ENCODE results near the gene ATP6V0D1. TPM values are rescaled to one million over a fixed set of nuclear protein-coding genes. Genes with fewer than 3 reads are reported as not detected.

ATP6V0D1 gene
- total RNA-seq, 2 donors from 2014 or later = 53.7 to 102 TPM

- H3K4me3 ChIP-seq = no peak overlapping the region
- ATAC-seq (no peak), DNase-seq (no peak)
- WGBS, 2 donors = 17 to 80% methylated on average over 1 to 5 of the region's 5 CpGs
- intact Hi-C loops (cut with DNase I) = no loop called here
- TF ChIP-seq POLR2A (IDR thresholded peaks at IDR 0.05) (no peak), CTCF (IDR thresholded peaks at IDR 0.05) (no peak)
- no peaks in the 10 kb centered on the region for H3K9me3 ChIP-seq
- H3K27me3 ChIP-seq = no peaks in the 10 kb centered on the region
- H3K4me1 ChIP-seq = peaks cover 29% of the 10 kb centered on the region
- H3K27ac ChIP-seq = no peak overlapping the region
- H3K36me3 ChIP-seq (replicated peaks in 1 of 2; ENCODE audit: insufficient read depth in 1 of 2, low read depth in 2 of 2) = peaks cover 4 to 5% of the 10 kb centered on the region in 2 donors
These were observed 47.7 kb downstream of the ATP6V0D1 start for GRCh38 chr16:67433131-67433719.

GRCh38 chr16:67432506-67432890 is 48.5 kb downstream of the ATP6V0D1 start:
- H3K4me1 ChIP-seq = peaks cover 35% of the 10 kb centered on the region
- intact Hi-C loops (cut with DNase I) = no loop called here
- H3K27ac ChIP-seq = no peak overlapping the region
- no peak for ATAC-seq
- 66 to 84% methylated on average over 4 to 5 of the region's 5 CpGs for whole genome bisulfite sequencing, 2 donors
- TF ChIP-seq POLR2A (IDR thresholded peaks at IDR 0.05) (no peak), CTCF (IDR thresholded peaks at IDR 0.05) (no peak)
- H3K27me3 ChIP-seq = no peaks in the 10 kb centered on the region
- no peak for DNase-seq
- H3K36me3 ChIP-seq (replicated peaks in 1 of 2; ENCODE audit: insufficient read depth in 1 of 2, low read depth in 2 of 2) = peaks cover 0 to 4% of the 10 kb centered on the region in 2 donors
- no peak overlapping the region for H3K4me3 ChIP-seq
- no peaks in the 10 kb centered on the region for H3K9me3 ChIP-seq

- Histone ChIP-seq H3K4me1 (peaks cover 35% of the 10 kb centered on the region), H3K27me3 (no peaks in the 10 kb centered on the region), H3K27ac (peak overlapping the region; percentile 68 to 90 (median 88)), H3K4me3 (peak overlapping the region in 1 of 2 donors; percentile 11), H3K9me3 (no peaks in the 10 kb centered on the region), H3K36me3 (replicated peaks in 1 of 2; ENCODE audit: insufficient read depth in 1 of 2, low read depth in 2 of 2) (peaks cover 0 to under 1% of the 10 kb centered on the region in 2 donors)
- WGBS, 2 donors = 38 to 41% methylated on average over 10 to 11 of the region's 13 CpGs
- DNase-seq = no peak
- intact Hi-C loops (cut with DNase I) = no loop called here
- ATAC-seq = no peak
- TF ChIP-seq CTCF (IDR thresholded peaks at IDR 0.05) (no peak), POLR2A (IDR thresholded peaks at IDR 0.05) (no peak)
These were observed 49.0 kb downstream of the ATP6V0D1 start for GRCh38 chr16:67431775-67432505.

GRCh38 chr16:67430977-67431774 is 49.8 kb downstream of the ATP6V0D1 start, which contains the start of gene HSD11B2:
Gene HSD11B2, plus strand, starts transcription at chr16:67431121. Its CDS starts 128 bp downstream, at chr16:67431249.
- WGBS, 2 donors = 0 to 1% methylated on average over 1 to 84 of the region's 87 CpGs
- DNase-seq (peak; percentile 75 to 83 (median 81)), ATAC-seq (peak; percentile 82)
- TF ChIP-seq CTCF (IDR thresholded peaks at IDR 0.05) (peak in 4 of 7 experiments; percentile 16 to 58 (median 34)), POLR2A (IDR thresholded peaks at IDR 0.05) (peak; percentile 9 to 30 (median 19))
- Histone ChIP-seq H3K36me3 (replicated peaks in 1 of 2; ENCODE audit: insufficient read depth in 1 of 2, low read depth in 2 of 2) (no peaks in the 10 kb centered on the region), H3K4me3 (peak within 1 kb of the TSS; percentile 1 to 11), H3K27ac (peak within 1 kb of the TSS; percentile 68 to 90 (median 88)), H3K4me1 (peaks cover 35% of the 10 kb centered on the region), H3K9me3 (no peaks in the 10 kb centered on the region), H3K27me3 (no peaks in the 10 kb centered on the region)
- intact Hi-C loops (cut with DNase I) = no loop called here
